HepG2 (cell line): ENCODE results near the gene POU2F1. TPM values are rescaled to one million over a fixed set of nuclear protein-coding genes. Genes with fewer than 3 reads are reported as not detected.
A peak's percentile ranks its signal among the peaks of the same experiment; 100 is the strongest.

Experiments
- HIVEP1 ChIP-seq: sonication (generic); formaldehyde crosslinking; IDR thresholded peaks from 2 replicates; pipeline ENCODE4 v1.4.0; 2020; ENCODE audit warnings: mild to moderate bottlenecking, missing genetic modification reagents
- HNRNPLL ChIP-seq: fragments of 200-400 bp; formaldehyde crosslinking; IDR thresholded peaks from 2 replicates; pipeline ENCODE4 v1.6.1; 2017; ENCODE audit warnings: mild to moderate bottlenecking, low read depth, low read length; ENCODE audit not compliant: poor library complexity, severe bottlenecking
- MAZ ChIP-seq, 2 experiments: sonication (generic) in 1 of 2; formaldehyde crosslinking in 1 of 2; IDR thresholded peaks; 2 replicates each; pipeline versions ENCODE4 v1.5.0 to v1.6.1; 2012 to 2020; ENCODE audit warnings: low read depth in 2 of 2, mild to moderate bottlenecking in 2 of 2, borderline replicate concordance in 1 of 2, improper control_type of control experiment in 1 of 2, low read length in 1 of 2, missing genetic modification reagents in 1 of 2, moderate library complexity in 1 of 2
- MZF1 ChIP-seq: sonication (generic); formaldehyde crosslinking; IDR thresholded peaks from 2 replicates; pipeline ENCODE4 v1.8.1; 2023; ENCODE audit warnings: mild to moderate bottlenecking, missing genetic modification reagents, borderline replicate concordance
- NCOR1 ChIP-seq: fragments of 200-600 bp; sonication (generic); IDR thresholded peaks from 2 replicates; pipeline ENCODE4 v1.7.0; 2017; ENCODE audit warnings: antibody characterized with exemption, low read length, borderline replicate concordance
- PPARG ChIP-seq: conservative IDR thresholded peaks from 2 replicates; pipeline ENCODE4 v1.6.1; 2016; ENCODE audit warnings: missing biosample characterization, missing genetic modification reagents
- PRPF4 ChIP-seq: fragments of 200-400 bp; formaldehyde crosslinking; IDR thresholded peaks from 2 replicates; pipeline ENCODE4 v1.6.1; 2016; ENCODE audit warnings: low read length, low read depth; ENCODE audit not compliant: poor library complexity, severe bottlenecking
- SALL1 ChIP-seq: sonication (generic); formaldehyde crosslinking; IDR thresholded peaks from 2 replicates; pipeline ENCODE4 v1.8.0; 2022; ENCODE audit warnings: mild to moderate bottlenecking, missing genetic modification reagents
- SRSF4 ChIP-seq: fragments of 200-400 bp; formaldehyde crosslinking; IDR thresholded peaks from one replicate; pipeline ENCODE4 v1.6.1; 2018; ENCODE audit warnings: mild to moderate bottlenecking, low read depth, low read length, moderate library complexity; ENCODE audit not compliant: poor library complexity, severe bottlenecking
- SRSF9 ChIP-seq: fragments of 200-400 bp; formaldehyde crosslinking; IDR thresholded peaks from 2 replicates; pipeline ENCODE4 v1.6.1; 2018; ENCODE audit warnings: borderline replicate concordance, mild to moderate bottlenecking, low read depth, low read length; ENCODE audit not compliant: insufficient read depth, poor library complexity, severe bottlenecking
- ZBTB14 ChIP-seq: sonication (generic); formaldehyde crosslinking; IDR thresholded peaks from 2 replicates; pipeline ENCODE4 v1.4.0; 2020; ENCODE audit warnings: missing genetic modification reagents
- ZFY ChIP-seq: sonication (generic); formaldehyde crosslinking; IDR thresholded peaks from 2 replicates; pipeline ENCODE4 v1.4.0; 2020; ENCODE audit warnings: missing genetic modification reagents
- ZMAT3 ChIP-seq: sonication (generic); formaldehyde crosslinking; conservative IDR thresholded peaks from 2 replicates; pipeline ENCODE4 v1.7.0; 2021; ENCODE audit warnings: missing genetic modification reagents
- ZNF12 ChIP-seq: sonication (generic); formaldehyde crosslinking; IDR thresholded peaks from 2 replicates; pipeline ENCODE4 v1.5.0; 2020; ENCODE audit warnings: missing genetic modification reagents
- ZNF143 ChIP-seq: sonication (generic); formaldehyde crosslinking; IDR thresholded peaks from 2 replicates; pipeline ENCODE4 v1.4.0; 2020; ENCODE audit warnings: missing genetic modification reagents
- ZNF296 ChIP-seq: sonication (generic); formaldehyde crosslinking; conservative IDR thresholded peaks from 2 replicates; pipeline ENCODE4 v1.5.0; 2020; ENCODE audit warnings: mild to moderate bottlenecking, missing genetic modification reagents
- ZSCAN21 ChIP-seq: sonication (generic); formaldehyde crosslinking; IDR thresholded peaks from 2 replicates; pipeline ENCODE4 v1.8.0; 2022; ENCODE audit warnings: mild to moderate bottlenecking, missing genetic modification reagents, moderate library complexity, borderline replicate concordance
- polyA plus RNA-seq, 8 experiments: library from polyadenylated mRNA; depleted of rRNA in 3 of 8; stranded (reverse) in 7 of 8; unstranded in 1 of 8; fragments of >200 nt; fragmentation: Illumina TruSeq in 4 of 8; extraction: Trizol in 4 of 8; gene quantifications; 2 replicates each; pipeline versions ENCODE4 v1.2.1 to v1.2.3, GENCODE V29; 2011 to 2016; ENCODE audit warnings: low read depth in 4 of 8, missing spikeins in 1 of 8, mixed read lengths in 1 of 8; ENCODE audit not compliant: insufficient read depth in 1 of 8
- total RNA-seq, 5 experiments: library from RNA; depleted of rRNA; stranded (reverse); fragments of >200 nt; fragmentation: Illumina TruSeq; extraction: Trizol; gene quantifications; 2 replicates each; pipeline ENCODE4 v1.2.3, GENCODE V29; 2016; ENCODE audit warnings: low read depth in 1 of 5
- TF ChIP-seq, protein P1 (sequence below): sonication (generic); formaldehyde crosslinking; IDR thresholded peaks from 2 replicates; pipeline ENCODE4 v1.4.0; 2020; ENCODE audit warnings: mild to moderate bottlenecking, missing genetic modification reagents
- TF ChIP-seq, protein P2 (sequence below): sonication (generic); formaldehyde crosslinking; IDR thresholded peaks from 2 replicates; pipeline ENCODE4 v1.8.0; 2022; ENCODE audit warnings: low read depth, missing genetic modification reagents
- TF ChIP-seq, protein P3 (sequence below): sonication (generic); formaldehyde crosslinking; IDR thresholded peaks from 2 replicates; pipeline ENCODE4 v1.4.0; 2020; ENCODE audit warnings: missing genetic modification reagents

Gene POU2F1
- total and polyA plus RNA-seq, 2 of the 13 experiments (the other 11 are each of a cell fraction or from before 2014, with no cell fraction given): 10.2 to 13.0 TPM

DNA sequence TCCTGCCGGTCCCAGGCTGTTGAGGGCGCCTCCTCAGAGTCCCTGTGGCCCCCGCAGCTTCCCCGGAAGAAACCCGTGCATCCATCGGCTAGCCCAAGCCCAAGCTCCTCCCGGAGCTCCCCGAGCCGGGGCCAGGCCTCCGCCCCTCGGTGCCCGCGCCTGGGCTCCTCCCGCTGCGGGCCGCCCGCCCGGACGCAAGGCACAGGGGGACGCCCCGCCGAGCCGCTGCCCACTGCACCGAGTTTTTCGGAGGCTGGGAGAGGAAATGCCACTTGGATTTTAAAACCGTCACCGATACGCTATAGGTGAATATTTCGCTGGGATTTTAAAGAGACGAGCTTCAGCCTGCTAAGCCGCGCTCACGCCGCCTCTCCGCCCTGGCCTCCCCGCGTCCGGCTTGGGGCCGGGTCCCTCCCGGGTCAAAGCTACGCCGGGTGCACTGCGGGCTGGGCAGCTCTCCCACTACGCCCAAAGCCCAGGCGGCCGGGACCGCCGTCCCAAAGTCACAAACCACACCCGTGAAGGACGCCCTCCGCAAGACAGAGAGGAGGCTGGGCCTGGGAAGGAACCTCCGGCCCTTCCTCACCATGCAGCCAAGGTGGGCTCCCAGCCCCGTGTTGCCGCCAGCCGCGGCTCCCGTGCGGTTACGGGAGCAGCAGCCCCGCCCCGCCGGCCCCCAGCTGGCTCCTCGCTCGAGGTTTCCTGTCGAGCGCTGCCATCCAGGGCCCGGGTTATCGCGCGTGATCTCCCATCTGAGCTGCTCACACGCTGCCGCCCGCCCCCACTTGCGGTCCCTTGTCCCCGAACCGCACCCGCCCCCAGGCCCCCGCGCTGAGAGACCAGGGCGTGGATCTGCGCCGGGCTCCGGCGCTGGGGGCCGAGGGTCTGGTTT is 234.5 kb downstream of the POU2F1 start (continued):
- peak; percentile 19; the same call in 1 of the 2 replicates for TF ChIP-seq ZBTB14 (CRISPR knock-in tag)
- no peak for TF ChIP-seq ZNF143 (CRISPR knock-in tag)
- TF ChIP-seq ZNF296 (CRISPR knock-in tag): no peak
- TF ChIP-seq, protein P1, sequence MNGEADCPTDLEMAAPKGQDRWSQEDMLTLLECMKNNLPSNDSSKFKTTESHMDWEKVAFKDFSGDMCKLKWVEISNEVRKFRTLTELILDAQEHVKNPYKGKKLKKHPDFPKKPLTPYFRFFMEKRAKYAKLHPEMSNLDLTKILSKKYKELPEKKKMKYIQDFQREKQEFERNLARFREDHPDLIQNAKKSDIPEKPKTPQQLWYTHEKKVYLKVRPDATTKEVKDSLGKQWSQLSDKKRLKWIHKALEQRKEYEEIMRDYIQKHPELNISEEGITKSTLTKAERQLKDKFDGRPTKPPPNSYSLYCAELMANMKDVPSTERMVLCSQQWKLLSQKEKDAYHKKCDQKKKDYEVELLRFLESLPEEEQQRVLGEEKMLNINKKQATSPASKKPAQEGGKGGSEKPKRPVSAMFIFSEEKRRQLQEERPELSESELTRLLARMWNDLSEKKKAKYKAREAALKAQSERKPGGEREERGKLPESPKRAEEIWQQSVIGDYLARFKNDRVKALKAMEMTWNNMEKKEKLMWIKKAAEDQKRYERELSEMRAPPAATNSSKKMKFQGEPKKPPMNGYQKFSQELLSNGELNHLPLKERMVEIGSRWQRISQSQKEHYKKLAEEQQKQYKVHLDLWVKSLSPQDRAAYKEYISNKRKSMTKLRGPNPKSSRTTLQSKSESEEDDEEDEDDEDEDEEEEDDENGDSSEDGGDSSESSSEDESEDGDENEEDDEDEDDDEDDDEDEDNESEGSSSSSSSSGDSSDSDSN (CRISPR knock-in tag): peak; percentile 76
- TF ChIP-seq PPARG (CRISPR knock-in tag): no peak
- TF ChIP-seq SALL1 (CRISPR knock-in tag): peak; percentile 29; the same call in 1 of the 2 replicates
- TF ChIP-seq, protein P2, sequence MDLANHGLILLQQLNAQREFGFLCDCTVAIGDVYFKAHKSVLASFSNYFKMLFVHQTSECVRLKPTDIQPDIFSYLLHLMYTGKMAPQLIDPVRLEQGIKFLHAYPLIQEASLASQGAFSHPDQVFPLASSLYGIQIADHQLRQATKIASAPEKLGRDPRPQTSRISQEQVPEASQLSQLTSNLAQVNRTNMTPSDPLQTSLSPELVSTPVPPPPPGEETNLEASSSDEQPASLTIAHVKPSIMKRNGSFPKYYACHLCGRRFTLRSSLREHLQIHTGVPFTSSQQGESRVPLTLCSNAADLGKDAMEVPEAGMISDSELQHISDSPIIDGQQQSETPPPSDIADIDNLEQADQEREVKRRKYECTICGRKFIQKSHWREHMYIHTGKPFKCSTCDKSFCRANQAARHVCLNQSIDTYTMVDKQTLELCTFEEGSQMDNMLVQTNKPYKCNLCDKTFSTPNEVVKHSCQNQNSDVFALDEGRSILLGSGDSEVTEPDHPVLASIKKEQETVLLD: no peak
- TF ChIP-seq ZMAT3: no peak
- TF ChIP-seq SRSF4: no peak
- no peak for TF ChIP-seq ZNF12 (CRISPR knock-in tag)
- TF ChIP-seq MZF1 (CRISPR knock-in tag): no peak
- peak; percentile 39; the same call in 1 of the 2 replicates for TF ChIP-seq ZSCAN21 (CRISPR knock-in tag)
- 0 out of 2 replicates have a peak, but pooled peaks have one; percentile 31 for TF ChIP-seq HIVEP1 (CRISPR knock-in tag)
- TF ChIP-seq SRSF9: no peak
- TF ChIP-seq, protein P3, sequence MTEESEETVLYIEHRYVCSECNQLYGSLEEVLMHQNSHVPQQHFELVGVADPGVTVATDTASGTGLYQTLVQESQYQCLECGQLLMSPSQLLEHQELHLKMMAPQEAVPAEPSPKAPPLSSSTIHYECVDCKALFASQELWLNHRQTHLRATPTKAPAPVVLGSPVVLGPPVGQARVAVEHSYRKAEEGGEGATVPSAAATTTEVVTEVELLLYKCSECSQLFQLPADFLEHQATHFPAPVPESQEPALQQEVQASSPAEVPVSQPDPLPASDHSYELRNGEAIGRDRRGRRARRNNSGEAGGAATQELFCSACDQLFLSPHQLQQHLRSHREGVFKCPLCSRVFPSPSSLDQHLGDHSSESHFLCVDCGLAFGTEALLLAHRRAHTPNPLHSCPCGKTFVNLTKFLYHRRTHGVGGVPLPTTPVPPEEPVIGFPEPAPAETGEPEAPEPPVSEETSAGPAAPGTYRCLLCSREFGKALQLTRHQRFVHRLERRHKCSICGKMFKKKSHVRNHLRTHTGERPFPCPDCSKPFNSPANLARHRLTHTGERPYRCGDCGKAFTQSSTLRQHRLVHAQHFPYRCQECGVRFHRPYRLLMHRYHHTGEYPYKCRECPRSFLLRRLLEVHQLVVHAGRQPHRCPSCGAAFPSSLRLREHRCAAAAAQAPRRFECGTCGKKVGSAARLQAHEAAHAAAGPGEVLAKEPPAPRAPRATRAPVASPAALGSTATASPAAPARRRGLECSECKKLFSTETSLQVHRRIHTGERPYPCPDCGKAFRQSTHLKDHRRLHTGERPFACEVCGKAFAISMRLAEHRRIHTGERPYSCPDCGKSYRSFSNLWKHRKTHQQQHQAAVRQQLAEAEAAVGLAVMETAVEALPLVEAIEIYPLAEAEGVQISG: no peak
- TF ChIP-seq MAZ (IDR thresholded peaks at IDR 0.05; ENCODE audit: borderline replicate concordance, low read depth, low read length): no peak
- TF ChIP-seq MAZ (CRISPR knock-in tag; IDR thresholded peaks at IDR 0.05; ENCODE audit: low read depth): 0 out of 2 replicates have a peak, but pooled peaks have one; percentile 24
- TF ChIP-seq ZFY (CRISPR knock-in tag): peak; percentile 37; the same call in 1 of the 2 replicates
- TF ChIP-seq PRPF4: no peak
- peak; percentile 76 for TF ChIP-seq HNRNPLL
- no peak for TF ChIP-seq NCOR1
